T1000 (cell line): ENCODE results near the gene CCN6.
A peak's percentile ranks its signal among the peaks of the same experiment; 100 is the strongest.
"Not testable (repeated sequence)": the region's sequence is repeated elsewhere in the genome, so short reads cannot be mapped to it uniquely, and the experiment has no call there.

ENCODE experiments used
- DNase-seq: peaks from one replicate; lab custom pipeline; 2025; ENCODE audit warnings: mixed read lengths; lab: John Stamatoyannopoulos, UW

Gene CCN6

GRCh38 chr6:112049996-112050395 lies 3.9 kb upstream of the CCN6 start:
- DNase-seq = no peak

GRCh38 chr6:112050429-112050828 lies 3.5 kb upstream of the CCN6 start:
- no peak for DNase-seq

GRCh38 chr6:112051251-112051740 lies 2.6 kb upstream of the CCN6 start:
- DNase-seq = not testable (repeated sequence)

GRCh38 chr6:112054555-112055190 lies 769 bp downstream of the CCN6 start:
- no peak for DNase-seq

GRCh38 chr6:112058243-112059032 lies 4.5 kb downstream of the CCN6 start:
- DNase-seq = no peak

DNA sequence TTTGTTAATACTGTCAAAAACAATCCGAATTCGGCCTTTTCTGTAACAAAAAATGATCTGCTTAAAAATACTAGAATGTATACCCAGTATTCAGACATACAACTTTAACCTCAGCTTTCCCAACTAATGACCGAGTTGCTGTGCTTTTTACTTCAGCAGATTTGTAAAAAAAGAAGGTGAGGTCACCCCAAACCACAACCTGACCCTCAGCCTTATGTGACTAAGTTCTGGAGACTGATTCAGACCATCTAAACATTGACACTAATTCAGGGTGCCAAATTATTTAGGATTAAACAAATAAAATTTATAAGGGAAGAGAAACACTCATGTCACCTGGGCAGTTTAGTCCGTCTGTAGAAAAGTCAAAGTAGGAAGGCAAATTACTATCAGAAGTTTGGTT lies 7.7 kb downstream of the CCN6 start:
- no peak for DNase-seq

- DNase-seq = no peak
Measured at GRCh38 chr6:112062966-112063365, 9.1 kb downstream of the CCN6 start.

- DNase-seq = no peak
Measured at GRCh38 chr6:112065426-112065986, 11.6 kb downstream of the CCN6 start.

DNA sequence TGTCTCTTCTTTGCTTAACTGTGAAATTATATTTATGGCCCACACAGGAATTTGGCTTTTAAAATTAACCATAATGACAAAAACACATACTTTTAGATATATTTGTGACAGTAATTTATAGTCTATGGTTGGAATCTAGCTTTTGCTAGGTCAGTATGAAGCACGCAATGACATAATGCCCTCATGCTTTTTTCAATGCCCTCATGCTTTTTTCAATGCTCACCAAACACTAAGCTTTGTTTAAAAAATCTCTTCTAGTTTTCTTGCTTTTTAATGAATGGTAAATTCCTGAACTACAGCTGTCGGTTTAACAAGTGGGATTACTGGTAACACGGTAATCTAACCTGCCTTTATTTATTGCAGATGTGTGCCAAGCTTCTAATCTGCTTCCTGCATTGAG lies 12.7 kb downstream of the CCN6 start:
- DNase-seq = no peak

DNA sequence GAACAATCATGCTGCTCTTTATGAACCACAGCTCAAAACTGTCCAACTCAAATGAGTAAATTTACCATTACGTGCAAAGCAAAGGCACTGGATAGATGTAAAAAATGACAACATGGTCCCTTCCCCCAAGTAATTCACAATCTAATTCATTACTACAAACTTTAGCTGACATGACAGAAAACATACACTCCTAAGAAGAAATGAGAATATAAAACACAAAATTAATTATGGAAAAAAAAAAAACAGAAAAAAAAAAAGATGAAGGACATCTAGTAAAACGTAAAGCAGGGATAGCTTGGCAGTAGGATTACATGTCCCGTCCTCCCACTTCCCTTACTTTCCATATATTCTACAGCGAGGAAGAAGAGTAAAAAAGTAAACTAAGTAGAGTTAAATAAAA lies 27.7 kb downstream of the CCN6 start:
- DNase-seq = no peak

DNA sequence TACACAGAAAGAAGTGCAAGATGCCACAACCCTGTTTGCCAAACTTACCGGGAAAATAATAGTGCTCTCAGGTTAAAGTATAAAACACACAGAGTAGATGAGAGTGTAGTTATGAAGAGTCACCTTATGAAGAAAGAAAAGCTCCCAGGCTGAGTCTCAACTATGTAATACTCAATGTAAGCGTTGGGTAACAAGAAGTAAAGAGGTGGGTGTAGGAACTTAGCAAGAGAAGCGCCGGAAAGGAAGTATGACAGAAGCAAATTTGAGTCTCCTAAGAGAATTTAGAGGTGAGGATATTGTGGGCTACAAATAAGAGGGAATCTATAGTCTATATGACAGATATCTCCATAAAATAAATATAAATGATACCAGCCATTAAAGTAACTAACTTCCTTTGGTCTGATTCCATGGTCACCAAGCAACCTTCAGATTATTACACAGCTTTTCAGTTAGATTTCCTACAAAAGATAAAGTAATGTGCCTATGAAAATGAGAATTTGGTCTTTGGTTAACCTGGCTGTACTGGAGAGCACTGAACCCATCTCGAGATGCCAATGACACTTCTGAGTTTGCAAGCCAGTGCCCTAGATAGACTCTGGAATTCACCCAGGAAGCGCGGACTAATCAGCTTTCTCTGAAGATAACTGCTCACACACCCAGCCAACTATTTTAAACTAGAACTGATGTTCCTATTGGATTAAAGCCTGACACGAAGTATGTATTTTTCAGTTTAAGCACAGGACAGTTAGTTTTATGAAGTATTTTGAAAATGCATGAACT lies 31.6 kb downstream of the CCN6 start:
- no peak for DNase-seq

GRCh38 chr6:112086744-112087135 lies 32.8 kb downstream of the CCN6 start:
- no peak for DNase-seq

DNA sequence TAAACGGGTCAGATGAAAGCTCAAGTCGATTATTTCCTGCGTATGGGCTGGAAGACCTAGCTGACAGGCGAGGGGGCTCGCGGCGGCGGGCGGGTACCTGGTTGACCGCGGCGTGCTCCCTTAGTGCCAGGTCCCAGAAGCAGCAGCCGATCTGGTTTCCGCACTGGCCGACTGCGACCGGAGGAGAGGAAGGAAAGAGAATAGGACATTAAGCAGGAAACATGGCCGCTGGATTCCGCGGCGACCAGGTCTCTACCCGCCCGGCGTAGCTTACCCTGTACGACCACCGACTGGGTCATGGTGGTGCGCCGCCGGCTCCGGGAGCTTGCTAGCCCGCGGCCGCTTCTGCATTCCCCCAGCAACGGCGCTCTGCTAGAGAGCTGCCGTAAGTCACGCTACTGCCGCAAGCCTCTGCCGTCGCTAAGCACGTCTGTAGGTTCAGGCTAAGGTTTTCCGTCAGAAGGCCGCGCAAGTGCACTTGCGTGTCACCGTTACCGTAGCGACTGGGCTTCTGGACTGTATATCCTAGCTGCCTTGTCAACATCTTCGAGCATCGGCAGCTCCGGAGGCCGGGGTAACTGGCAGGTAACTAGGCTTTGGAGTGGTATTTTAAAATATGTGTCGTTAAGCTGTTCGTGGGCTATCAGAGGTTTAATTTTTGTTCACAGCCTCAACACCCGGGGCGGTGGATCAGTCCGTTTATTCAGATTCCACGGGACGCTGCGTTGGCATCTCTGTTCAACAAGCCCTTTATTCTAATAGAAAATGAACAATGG lies 33.4 kb downstream of the CCN6 start, which contains the start of the genes FAM229B and TUBE1:
Gene FAM229B (plus strand): TSS at position 456 of the 776 bp plus-strand sequence. CDS start 11,693 bp downstream, outside the sequence.
Gene TUBE1 (minus strand): TSS at position 347 of the 776 bp plus-strand sequence. CDS start 48 bp downstream, at position 299.
- peak; percentile 85 for DNase-seq

- no peak for DNase-seq
Measured at GRCh38 chr6:112087916-112088315, 34.0 kb downstream of the CCN6 start.

GRCh38 chr6:112096901-112097300 lies 43.0 kb downstream of the CCN6 start:
- DNase-seq = no peak

- no peak for DNase-seq
Measured at GRCh38 chr6:112100561-112100960, 46.7 kb downstream of the CCN6 start.

DNA sequence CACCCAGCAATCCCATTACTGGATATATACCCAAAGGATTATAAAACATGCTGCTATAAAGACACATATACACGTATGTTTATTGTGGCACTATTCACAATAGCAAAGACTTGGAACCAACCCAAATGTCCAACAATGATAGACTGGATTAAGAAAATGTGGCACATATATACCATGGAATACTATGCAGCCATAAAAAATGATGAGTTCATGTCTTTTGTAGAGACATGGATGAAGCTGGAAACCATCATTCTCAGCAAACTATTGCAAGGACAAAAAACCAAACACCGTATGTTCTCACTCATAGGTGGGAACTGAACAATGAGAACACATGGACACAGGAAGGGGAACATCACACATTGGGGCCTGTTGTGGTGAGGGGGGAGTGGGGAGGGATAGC lies 52.1 kb downstream of the CCN6 start:
- DNase-seq = not testable (repeated sequence)

GRCh38 chr6:112106562-112106961 lies 52.7 kb downstream of the CCN6 start:
- no peak for DNase-seq

DNA sequence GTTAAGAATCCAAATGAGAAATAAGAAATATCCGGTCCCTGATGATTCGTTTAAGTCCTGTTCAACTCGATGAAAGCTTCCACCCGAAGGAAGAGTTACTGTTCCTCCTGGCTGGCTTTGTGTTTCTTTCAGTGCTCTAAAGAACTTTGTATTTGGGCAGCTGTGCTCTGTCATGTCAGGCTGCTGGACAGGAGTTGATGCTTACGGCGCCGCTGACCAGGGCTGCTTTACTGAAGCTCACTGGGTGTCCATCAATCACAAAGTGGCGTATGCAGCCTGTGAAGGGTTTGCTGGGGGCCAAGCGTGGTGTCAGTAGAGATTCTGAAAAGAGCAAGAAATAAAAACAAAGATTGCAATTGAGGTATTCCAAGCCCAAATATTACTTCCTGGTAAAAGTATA lies 55.4 kb downstream of the CCN6 start:
- no peak for DNase-seq

DNA sequence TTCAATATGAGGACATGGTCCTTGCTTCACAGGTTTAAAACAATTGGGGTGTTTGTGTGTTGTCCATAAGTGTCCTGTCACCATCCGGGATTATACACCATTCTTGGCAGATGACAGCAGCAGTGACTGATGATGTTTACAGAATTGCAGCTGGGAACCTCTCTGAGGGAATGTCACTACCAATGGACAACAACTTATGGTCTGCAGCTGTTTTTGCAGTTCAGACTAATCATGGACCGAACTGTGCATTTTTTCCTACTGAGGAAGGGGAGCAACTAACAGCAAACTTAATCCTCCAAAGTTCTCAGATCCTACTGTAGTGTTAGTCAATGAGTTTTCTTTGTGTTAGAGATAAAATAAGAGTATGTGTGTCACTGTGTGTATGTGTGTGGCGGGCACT lies 59.5 kb downstream of the CCN6 start:
- DNase-seq = no peak

GRCh38 chr6:112113918-112114317 lies 60.0 kb downstream of the CCN6 start:
- DNase-seq = no peak
